OCI-LY7 (cell line): ENCODE results near the gene THRB.

ENCODE experiments used
- CTCF ChIP-seq: fragments of 200-600 bp; sonication (generic); conservative IDR thresholded peaks from 2 replicates; pipeline ENCODE4 v1.5.1; 2014; ENCODE audit warnings: mild to moderate bottlenecking, antibody characterized with exemption, low read length, moderate library complexity, mixed read lengths
- EZH2phosphoT487 ChIP-seq: fragments of 200-600 bp; sonication (generic); IDR thresholded peaks from 2 replicates; pipeline ENCODE4 v1.6.1; 2018; ENCODE audit warnings: low read depth, borderline replicate concordance, mild to moderate bottlenecking, mixed run types, antibody characterized with exemption, low read length, moderate library complexity, mixed read lengths

GRCh38 chr3:24128199-24129005 lies 366.2 kb downstream of the THRB start:
- no peak for TF ChIP-seq CTCF
- no peak for TF ChIP-seq EZH2phosphoT487
